NCI-H187 (cell line): ENCODE data around the gene SYNGR3.

Source experiments
- DNase-seq, 2 experiments: peaks; one replicate each; lab custom pipeline; 2025; lab: John Stamatoyannopoulos, UW

SYNGR3 gene

DNA sequence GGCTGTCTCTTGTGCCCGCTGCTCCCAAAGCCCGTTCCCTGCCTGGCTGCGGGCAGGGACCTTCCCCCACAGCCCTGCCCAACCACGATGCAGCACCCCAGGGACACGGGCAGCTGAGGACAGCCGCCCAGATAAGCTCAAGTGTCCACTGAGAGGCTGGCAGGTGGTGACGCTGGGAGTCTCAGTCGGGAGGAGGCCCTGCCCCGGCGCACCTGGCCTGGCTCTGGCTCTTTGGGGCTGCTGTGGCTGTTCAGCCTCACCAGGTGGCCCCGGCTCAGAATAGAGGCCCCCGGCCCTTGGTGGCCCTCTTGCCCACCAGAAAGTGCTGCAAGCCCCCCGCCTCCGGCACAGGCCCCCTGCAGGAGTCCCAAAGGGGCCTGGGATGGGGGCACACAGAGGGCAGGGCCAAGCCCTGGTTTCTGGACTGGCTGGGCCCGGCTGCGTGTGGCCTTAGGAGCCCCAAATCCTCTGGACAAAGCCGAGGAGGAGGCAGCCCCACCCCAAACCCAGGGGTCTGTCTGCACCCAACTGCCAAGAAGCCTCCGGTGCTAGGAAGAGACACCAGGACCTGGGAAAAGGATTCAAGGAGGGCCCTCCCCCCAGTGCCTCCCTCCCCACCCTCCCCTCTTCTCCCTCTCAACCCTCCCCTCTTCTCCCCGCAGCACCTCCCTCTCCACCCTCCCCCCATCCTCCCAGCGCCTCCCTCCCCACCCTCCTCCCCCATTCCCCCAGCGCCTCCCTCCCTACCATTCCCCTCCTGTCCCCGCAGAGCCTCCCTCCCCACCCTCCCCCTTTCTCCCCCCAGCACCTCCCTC lies 52.6 kb downstream of the SYNGR3 start:
- peak; percentile 94 to 98 for DNase-seq

DNA sequence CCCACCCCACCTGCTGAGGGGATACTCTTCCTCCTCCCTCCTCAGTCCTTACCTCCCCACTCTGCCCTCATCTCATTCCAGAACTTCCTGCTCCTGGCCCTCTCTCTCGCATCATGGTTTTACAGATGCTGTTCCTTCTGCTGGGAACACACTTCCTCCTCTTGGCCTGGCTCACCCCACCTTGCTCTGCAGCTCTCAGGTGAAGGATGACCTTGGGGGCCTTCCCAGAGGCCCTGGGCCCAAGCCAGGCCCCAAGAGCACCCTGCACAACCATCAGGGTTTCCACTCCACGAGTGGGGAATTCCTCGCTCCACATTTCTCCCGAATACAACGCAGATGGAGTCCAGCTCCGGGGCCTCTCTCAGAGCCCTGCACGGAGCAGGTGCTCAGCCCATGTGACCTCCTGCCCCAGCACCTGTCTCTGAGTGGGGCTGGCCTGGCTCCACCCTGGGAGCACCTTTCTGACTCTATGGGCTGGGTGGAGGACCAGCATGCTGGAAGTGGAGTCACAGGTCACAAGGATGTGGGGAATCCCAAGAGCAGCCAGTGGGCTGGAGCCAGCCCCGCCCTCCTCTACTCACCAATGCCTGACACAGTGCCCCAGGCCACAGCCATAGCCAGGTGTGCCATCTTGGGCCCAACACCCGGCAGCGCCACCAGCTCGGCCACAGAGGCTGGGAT lies 53.4 kb downstream of the SYNGR3 start:
- peak; percentile 48 to 85 for DNase-seq
